ENCODE data around the gene SRSF7.
"Not testable (repeated sequence)": the region's sequence is repeated elsewhere in the genome, so short reads cannot be mapped to it uniquely, and the experiment has no call there.

SRSF7 gene

GRCh38 chr2:38750891-38751595 lies at the start of gene SRSF7:
SRSF7 (minus strand) TSS chr2:38751361; CDS start chr2:38751256, 105 bp downstream.
- in situ Hi-C loops (cut with HindIII; ENCODE audit: low pct_ligation_motif_present, low sequenced_read_pairs): no loop called here
- H3K27ac ChIP-seq: peak within 1 kb of the TSS; percentile 86
- DNase-seq: peak; percentile 99

GRCh38 chr2:38797953-38798352 lies 46.8 kb upstream of the SRSF7 start:
- Histone ChIP-seq H3K27me3 (replicated peaks) (no peaks in the 10 kb centered on the region), H3K36me3 (replicated peaks) (no peaks in the 10 kb centered on the region), H3K27ac (no peak overlapping the region), H3K4me3 (ENCODE audit: low read depth, low read length) (no peak overlapping the region)
- in situ Hi-C loops (cut with HindIII; ENCODE audit: low pct_ligation_motif_present, low sequenced_read_pairs): no loop called here
- no peak for TF ChIP-seq CTCF (IDR thresholded peaks at IDR 0.05; ENCODE audit: low read depth, low read length, missing control alignments)
- no peak for DNase-seq

More at GRCh38 chr2:38750891-38751595, at the start of gene SRSF7:
- Histone ChIP-seq H3K36me3 (replicated peaks) (peaks cover 32% of the 10 kb centered on the region), H3K4me3 (ENCODE audit: low read depth, low read length) (peak within 1 kb of the TSS; percentile 100), H3K27me3 (replicated peaks) (no peaks in the 10 kb centered on the region)
- no peak for TF ChIP-seq CTCF (IDR thresholded peaks at IDR 0.05; ENCODE audit: low read depth, low read length, missing control alignments)

GRCh38 chr2:38797250-38797676 lies 46.1 kb upstream of the SRSF7 start:
- Histone ChIP-seq H3K27me3 (replicated peaks) (no peaks in the 10 kb centered on the region), H3K36me3 (replicated peaks) (no peaks in the 10 kb centered on the region), H3K4me3 (ENCODE audit: low read depth, low read length) (no peak overlapping the region), H3K27ac (no peak overlapping the region)
- in situ Hi-C loops (cut with HindIII; ENCODE audit: low pct_ligation_motif_present, low sequenced_read_pairs): no loop called here
- TF ChIP-seq CTCF (IDR thresholded peaks at IDR 0.05; ENCODE audit: low read depth, low read length, missing control alignments): no peak
- DNase-seq: no peak

- DNase-seq; H3K36me3 ChIP-seq (replicated peaks); H3K27ac ChIP-seq; H3K4me3 ChIP-seq (ENCODE audit: low read depth, low read length); H3K27me3 ChIP-seq (replicated peaks); in situ Hi-C loops (cut with HindIII; ENCODE audit: low pct_ligation_motif_present, low sequenced_read_pairs): not testable (repeated sequence)
These were observed 43.9 kb upstream of the SRSF7 start for GRCh38 chr2:38795016-38795415.

GRCh38 chr2:38794235-38794946 lies 43.2 kb upstream of the SRSF7 start:
- TF ChIP-seq CTCF (IDR thresholded peaks at IDR 0.05; ENCODE audit: low read depth, low read length, missing control alignments): no peak
- H3K4me3 ChIP-seq (ENCODE audit: low read depth, low read length): no peak overlapping the region
- in situ Hi-C loops (cut with HindIII; ENCODE audit: low pct_ligation_motif_present, low sequenced_read_pairs): no loop called here
- H3K36me3 ChIP-seq (replicated peaks): no peaks in the 10 kb centered on the region
- no peak overlapping the region for H3K27ac ChIP-seq
- H3K27me3 ChIP-seq (replicated peaks): no peaks in the 10 kb centered on the region
- no peak for DNase-seq

- Histone ChIP-seq H3K36me3 (replicated peaks) (no peaks in the 10 kb centered on the region), H3K27me3 (replicated peaks) (no peaks in the 10 kb centered on the region), H3K4me3 (ENCODE audit: low read depth, low read length) (no peak overlapping the region), H3K27ac (no peak overlapping the region)
- DNase-seq: no peak
- in situ Hi-C loops (cut with HindIII; ENCODE audit: low pct_ligation_motif_present, low sequenced_read_pairs): no loop called here
- no peak for TF ChIP-seq CTCF (IDR thresholded peaks at IDR 0.05; ENCODE audit: low read depth, low read length, missing control alignments)
These were observed 42.4 kb upstream of the SRSF7 start for GRCh38 chr2:38793511-38793910.
